ENCODE results near the gene AMIGO3. TPM values are rescaled to one million over a fixed set of nuclear protein-coding genes. Genes with fewer than 3 reads are reported as not detected.

Gene AMIGO3
- total and polyA plus RNA-seq, 10 of the 15 experiments (the other 5 are each of a cell fraction or from before 2014, with no cell fraction given) = 0.07 to 1.3 (median 0.44) TPM; not detected in 3

DNA sequence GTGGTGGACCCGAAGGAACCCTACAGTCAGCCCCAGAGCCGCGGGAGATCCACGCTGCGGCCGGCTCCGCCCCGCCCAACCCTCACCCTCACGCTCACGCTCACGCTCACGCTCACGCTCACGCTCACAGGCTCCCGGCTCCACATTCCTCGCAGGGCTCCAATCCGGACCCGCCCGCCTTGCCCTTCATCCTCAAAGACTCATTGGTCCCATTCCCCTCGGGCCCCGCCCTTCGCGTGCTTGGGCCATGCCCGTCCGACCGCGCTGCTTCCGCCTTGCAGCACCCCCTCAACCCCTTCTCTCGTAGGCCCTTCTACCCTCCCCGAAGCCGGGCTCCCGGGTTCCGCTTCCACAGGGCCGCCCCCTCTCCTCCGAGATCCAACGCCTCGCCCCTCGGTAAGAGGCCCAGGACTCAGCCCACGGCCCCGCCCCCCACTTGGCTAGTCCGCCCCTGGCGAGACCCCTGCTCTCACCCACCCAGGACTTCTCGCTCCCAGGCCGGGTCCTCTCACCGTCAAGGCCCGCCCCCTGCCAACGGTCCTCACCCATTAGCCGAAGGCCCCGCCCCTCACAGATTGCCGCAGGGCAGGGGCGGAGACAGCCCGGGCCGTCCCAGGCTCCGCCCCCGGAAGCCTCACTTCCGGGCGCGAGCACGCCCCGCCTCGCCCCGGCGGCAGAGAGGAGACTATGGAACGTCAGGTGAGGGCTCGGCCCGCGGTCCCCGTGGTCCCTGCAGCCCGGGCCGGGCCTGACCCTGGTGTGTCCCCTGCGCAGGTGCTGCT lies 45.6 kb downstream of the AMIGO3 start, which contains the start of gene APEH (continued):
- TF ChIP-seq EP300 (IDR thresholded peaks at IDR 0.05; ENCODE audit: borderline replicate concordance in 1 of 2, control insufficient read depth in 1 of 2, low read depth in 2 of 2, low read length in 2 of 2) = no peak; a peak in 1 of 4 replicates
- peak; percentile 64; the same call in 1 of the 2 replicates for TF ChIP-seq CHD2 (IDR thresholded peaks at IDR 0.05; ENCODE audit: borderline replicate concordance, low read depth, low read length)
- no peak for TF ChIP-seq PRDM15 (CRISPR knock-in tag; IDR thresholded peaks at IDR 0.05)
- TF ChIP-seq ESRRA (IDR thresholded peaks at IDR 0.05; ENCODE audit: low read length) = no peak
- 0 out of 2 replicates have a peak, but pooled peaks have one; percentile 24 for TF ChIP-seq SMAD5 (IDR thresholded peaks at IDR 0.05; ENCODE audit: low read depth)
- peak; percentile 87 for TF ChIP-seq RELB (IDR thresholded peaks at IDR 0.05; ENCODE audit: low read depth)
- no peak for TF ChIP-seq MTA3 (IDR thresholded peaks at IDR 0.05; ENCODE audit: borderline replicate concordance, low read length)
- no peak for TF ChIP-seq POU2F2 (IDR thresholded peaks at IDR 0.05; ENCODE audit: borderline replicate concordance, low read depth, low read length)
- no peak for TF ChIP-seq CEBPZ (IDR thresholded peaks at IDR 0.05; ENCODE audit: low read depth, low read length)
- TF ChIP-seq RFX5 (IDR thresholded peaks at IDR 0.05; ENCODE audit: low read depth, low read length) = peak; percentile 50; the same call in 1 of the 2 replicates
- TF ChIP-seq, protein P1, sequence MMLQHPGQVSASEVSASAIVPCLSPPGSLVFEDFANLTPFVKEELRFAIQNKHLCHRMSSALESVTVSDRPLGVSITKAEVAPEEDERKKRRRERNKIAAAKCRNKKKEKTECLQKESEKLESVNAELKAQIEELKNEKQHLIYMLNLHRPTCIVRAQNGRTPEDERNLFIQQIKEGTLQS (IDR thresholded peaks at IDR 0.05; ENCODE audit: borderline replicate concordance, extremely low read depth, low read depth, low read length) = no peak
- TF ChIP-seq TAF1 (IDR thresholded peaks at IDR 0.05; ENCODE audit: borderline replicate concordance, low read depth, low read length) = 0 out of 2 replicates have a peak, but pooled peaks have one; percentile 39
- no peak for TF ChIP-seq FOS (IDR thresholded peaks at IDR 0.05; ENCODE audit: borderline replicate concordance, extremely low read depth, insufficient read length)
- TF ChIP-seq, protein P2, sequence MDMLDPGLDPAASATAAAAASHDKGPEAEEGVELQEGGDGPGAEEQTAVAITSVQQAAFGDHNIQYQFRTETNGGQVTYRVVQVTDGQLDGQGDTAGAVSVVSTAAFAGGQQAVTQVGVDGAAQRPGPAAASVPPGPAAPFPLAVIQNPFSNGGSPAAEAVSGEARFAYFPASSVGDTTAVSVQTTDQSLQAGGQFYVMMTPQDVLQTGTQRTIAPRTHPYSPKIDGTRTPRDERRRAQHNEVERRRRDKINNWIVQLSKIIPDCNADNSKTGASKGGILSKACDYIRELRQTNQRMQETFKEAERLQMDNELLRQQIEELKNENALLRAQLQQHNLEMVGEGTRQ (IDR thresholded peaks at IDR 0.05; ENCODE audit: borderline replicate concordance, low read depth, low read length) = no peak
- no peak for TF ChIP-seq BCL3 (IDR thresholded peaks at IDR 0.05; ENCODE audit: borderline replicate concordance, insufficient read depth, low read depth, low read length, poor library complexity, severe bottlenecking)

Measured in GM12878 (cell line).